ENCODE data around the gene TXNRD2. TPM values are rescaled to one million over a fixed set of nuclear protein-coding genes. Genes with fewer than 3 reads are reported as not detected.
"Not testable (repeated sequence)": the region's sequence is repeated elsewhere in the genome, so short reads cannot be mapped to it uniquely, and the experiment has no call there.

TXNRD2 gene
- total RNA-seq, 1 donor from 2014 or later, result 22.9 TPM

GRCh38 chr22:19942157-19943081 lies 801 bp upstream of the TXNRD2 start:
- peak overlapping the region; percentile 93 for H3K4me3 Mint-ChIP-seq
- peaks cover 12% of the 10 kb centered on the region for H3K36me3 Mint-ChIP-seq
- TF ChIP-seq, protein P1, sequence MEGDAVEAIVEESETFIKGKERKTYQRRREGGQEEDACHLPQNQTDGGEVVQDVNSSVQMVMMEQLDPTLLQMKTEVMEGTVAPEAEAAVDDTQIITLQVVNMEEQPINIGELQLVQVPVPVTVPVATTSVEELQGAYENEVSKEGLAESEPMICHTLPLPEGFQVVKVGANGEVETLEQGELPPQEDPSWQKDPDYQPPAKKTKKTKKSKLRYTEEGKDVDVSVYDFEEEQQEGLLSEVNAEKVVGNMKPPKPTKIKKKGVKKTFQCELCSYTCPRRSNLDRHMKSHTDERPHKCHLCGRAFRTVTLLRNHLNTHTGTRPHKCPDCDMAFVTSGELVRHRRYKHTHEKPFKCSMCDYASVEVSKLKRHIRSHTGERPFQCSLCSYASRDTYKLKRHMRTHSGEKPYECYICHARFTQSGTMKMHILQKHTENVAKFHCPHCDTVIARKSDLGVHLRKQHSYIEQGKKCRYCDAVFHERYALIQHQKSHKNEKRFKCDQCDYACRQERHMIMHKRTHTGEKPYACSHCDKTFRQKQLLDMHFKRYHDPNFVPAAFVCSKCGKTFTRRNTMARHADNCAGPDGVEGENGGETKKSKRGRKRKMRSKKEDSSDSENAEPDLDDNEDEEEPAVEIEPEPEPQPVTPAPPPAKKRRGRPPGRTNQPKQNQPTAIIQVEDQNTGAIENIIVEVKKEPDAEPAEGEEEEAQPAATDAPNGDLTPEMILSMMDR (IDR thresholded peaks at IDR 0.05; ENCODE audit: unreplicated experiment), result no peak
- no peaks in the 10 kb centered on the region for H3K27me3 Mint-ChIP-seq (ENCODE audit: low read depth)
- no peak for DNase-seq (ENCODE audit: low spot score in 2 of 2, unreplicated experiment in 2 of 2)
- H3K27ac Mint-ChIP-seq, result peak overlapping the region; percentile 99
- peaks cover 33% of the 10 kb centered on the region for H3K4me1 Mint-ChIP-seq
- no peaks in the 10 kb centered on the region for H3K9me3 Mint-ChIP-seq

DNA sequence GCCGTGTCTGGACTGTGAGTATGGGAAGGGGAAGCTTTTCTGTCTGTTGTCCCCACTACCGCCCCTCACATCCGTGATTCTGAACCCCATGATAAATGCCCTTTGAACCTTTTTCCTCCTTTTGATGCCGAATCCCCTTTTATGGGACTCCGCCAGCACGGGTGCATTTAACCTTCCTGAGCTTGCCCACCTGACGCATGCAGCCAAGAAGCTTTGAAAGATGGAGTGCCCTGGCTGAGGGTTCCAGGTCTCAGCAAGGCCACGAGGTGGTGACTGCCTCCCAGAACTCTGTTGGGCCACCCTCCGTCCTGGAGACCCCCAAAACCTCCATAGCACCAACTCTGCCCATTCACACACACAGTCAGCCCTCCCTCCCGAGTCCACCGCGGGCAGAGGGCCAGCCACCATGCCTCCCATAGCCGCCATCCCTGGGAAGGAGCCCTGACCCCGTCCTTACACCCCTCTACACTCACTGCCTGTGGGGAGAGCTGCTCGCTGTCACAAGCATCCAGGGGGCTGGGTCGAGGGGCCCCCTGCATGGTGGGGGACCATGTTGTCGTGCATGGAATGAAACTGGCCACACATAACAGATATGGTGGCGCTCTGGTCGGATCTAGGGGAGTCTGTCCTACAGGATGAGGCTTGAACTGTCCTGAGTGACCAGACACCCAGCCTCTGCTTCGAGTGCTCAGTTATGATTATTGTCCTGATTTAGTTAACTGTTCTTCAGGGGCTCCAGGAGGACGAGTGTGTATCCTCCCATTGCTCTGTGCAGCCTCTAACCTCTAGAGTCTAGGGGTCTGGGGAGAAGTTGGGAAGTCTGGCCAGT lies 868 bp downstream of the TXNRD2 start:
- peaks cover 28% of the 10 kb centered on the region for H3K36me3 Mint-ChIP-seq
- peak overlapping the region; percentile 93 for H3K4me3 Mint-ChIP-seq
- no peaks in the 10 kb centered on the region for H3K27me3 Mint-ChIP-seq (ENCODE audit: low read depth)
- H3K4me1 Mint-ChIP-seq, result peaks cover 29% of the 10 kb centered on the region
- TF ChIP-seq, protein P1 (IDR thresholded peaks at IDR 0.05; ENCODE audit: unreplicated experiment), result no peak
- DNase-seq (ENCODE audit: low spot score in 2 of 2, unreplicated experiment in 2 of 2), result no peak
- peak overlapping the region; percentile 77 for H3K27ac Mint-ChIP-seq
- peaks cover 14% of the 10 kb centered on the region for H3K9me3 Mint-ChIP-seq

DNA sequence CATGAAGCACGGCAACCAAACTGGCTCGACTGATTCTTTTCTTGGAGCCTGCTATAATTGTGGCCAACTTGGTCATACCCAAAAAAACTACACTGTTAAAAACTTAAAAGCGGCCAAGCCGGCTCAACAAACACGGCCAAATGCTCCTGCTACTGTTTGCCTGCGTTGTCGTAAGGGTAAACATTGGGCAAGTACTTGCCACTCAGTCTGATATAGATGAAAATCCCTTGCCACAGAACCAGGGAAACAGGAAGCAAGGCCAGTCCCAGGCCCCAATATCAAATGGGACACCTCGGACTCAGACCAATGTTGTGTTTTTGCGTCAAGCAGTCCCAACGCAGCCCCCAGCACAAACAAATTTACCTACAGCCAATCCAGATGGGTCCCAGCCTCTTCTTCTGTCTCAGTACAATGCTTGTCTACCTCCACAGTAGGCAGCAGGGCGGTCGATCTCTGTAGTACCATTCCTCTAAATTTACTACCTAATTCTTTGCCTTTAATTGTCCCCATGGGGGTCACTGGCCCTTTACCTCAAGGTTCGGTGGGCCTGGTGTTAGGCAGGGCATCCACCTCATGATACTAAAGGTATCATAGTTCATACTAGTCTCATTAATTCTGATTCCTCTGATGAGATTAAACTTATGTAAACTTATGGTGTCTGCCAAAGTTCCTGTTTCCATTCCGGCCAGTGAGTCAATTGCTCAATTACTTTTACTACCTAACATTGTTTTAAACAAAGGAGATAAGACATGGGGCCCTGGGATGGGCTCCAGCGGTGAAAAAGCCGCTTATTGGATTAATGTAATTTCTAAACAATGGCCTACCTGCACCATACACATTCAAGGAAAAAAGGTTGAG lies 3.8 kb downstream of the TXNRD2 start:
- no peak overlapping the region for H3K27ac Mint-ChIP-seq
- TF ChIP-seq, protein P1 (IDR thresholded peaks at IDR 0.05; ENCODE audit: unreplicated experiment), result no peak
- H3K27me3 Mint-ChIP-seq (ENCODE audit: low read depth), result no peaks in the 10 kb centered on the region
- H3K4me3 Mint-ChIP-seq, result no peak overlapping the region
- H3K36me3 Mint-ChIP-seq, result peaks cover 35% of the 10 kb centered on the region
- peaks cover 18% of the 10 kb centered on the region for H3K4me1 Mint-ChIP-seq
- peaks cover 20% of the 10 kb centered on the region for H3K9me3 Mint-ChIP-seq
- DNase-seq (ENCODE audit: low spot score in 2 of 2, unreplicated experiment in 2 of 2), result no peak

GRCh38 chr22:19936513-19936912 lies 5.1 kb downstream of the TXNRD2 start:
- TF ChIP-seq, protein P1 (IDR thresholded peaks at IDR 0.05; ENCODE audit: unreplicated experiment), result no peak
- no peaks in the 10 kb centered on the region for H3K27me3 Mint-ChIP-seq (ENCODE audit: low read depth)
- no peak for DNase-seq (ENCODE audit: low spot score in 2 of 2, unreplicated experiment in 2 of 2)
- no peak overlapping the region for H3K27ac Mint-ChIP-seq
- H3K9me3 Mint-ChIP-seq, result peaks cover 20% of the 10 kb centered on the region
- H3K4me1 Mint-ChIP-seq, result peaks cover 8% of the 10 kb centered on the region
- peaks cover 35% of the 10 kb centered on the region for H3K36me3 Mint-ChIP-seq
- no peak overlapping the region for H3K4me3 Mint-ChIP-seq

DNA sequence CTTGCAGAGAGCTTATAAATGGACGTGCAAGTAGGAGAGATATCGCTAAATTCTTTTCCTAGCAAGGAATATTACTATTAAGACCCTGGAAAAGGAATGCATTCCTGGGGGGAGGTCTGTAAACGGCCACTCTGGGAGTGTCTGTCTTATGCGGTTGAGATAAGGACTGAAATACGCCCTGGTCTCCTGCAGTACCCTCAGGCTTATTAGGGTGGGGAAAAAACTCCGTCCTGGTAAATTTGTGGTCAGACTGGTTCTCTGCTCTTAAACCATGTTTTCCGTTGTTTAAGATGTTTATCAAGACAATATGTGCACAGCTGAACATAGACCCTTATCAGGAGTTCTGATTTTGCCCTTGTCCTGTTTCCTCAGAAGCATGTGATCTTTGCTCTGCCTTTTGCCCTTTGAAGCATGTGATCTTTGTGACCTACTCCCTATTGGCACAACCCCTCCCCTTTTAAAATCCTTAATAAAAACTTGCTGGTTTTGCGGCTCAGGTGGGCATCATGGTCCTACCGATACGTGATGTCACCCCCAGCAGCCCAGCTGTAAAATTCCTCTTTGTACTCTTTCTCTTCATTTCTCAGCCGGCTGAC lies 6.4 kb downstream of the TXNRD2 start:
- H3K4me1 Mint-ChIP-seq; H3K4me3 Mint-ChIP-seq; H3K27me3 Mint-ChIP-seq (ENCODE audit: low read depth); H3K27ac Mint-ChIP-seq; DNase-seq (ENCODE audit: low spot score in 2 of 2, unreplicated experiment in 2 of 2): not testable (repeated sequence)
- peaks cover 35% of the 10 kb centered on the region for H3K36me3 Mint-ChIP-seq
- peaks cover 20% of the 10 kb centered on the region for H3K9me3 Mint-ChIP-seq
